ENCODE results near the gene LRMDA. TPM values are rescaled to one million over a fixed set of nuclear protein-coding genes. Genes with fewer than 3 reads are reported as not detected.

Gene LRMDA
- total and polyA plus RNA-seq, 2 donors (not counting 3 experiments of a cell fraction or from before 2014, with no cell fraction given) = 9.7 to 18.0 TPM

- no peak overlapping the region for H3K9ac ChIP-seq (replicated peaks; ENCODE audit: extremely low read depth, insufficient read depth, low read length)
- no peak overlapping the region for H3K4me3 ChIP-seq (replicated peaks in 1 of 3; ENCODE audit: insufficient read depth in 1 of 3, low read depth in 1 of 3, low read length in 3 of 3)
- DNase-seq (ENCODE audit: low read depth, low spot score) (no peak), FAIRE-seq (no peak)
- no peaks in the 10 kb centered on the region for H3K4me1 ChIP-seq (ENCODE audit: control insufficient read depth, extremely low read depth, insufficient read depth, low read length)
- BruUV-seq (replicated peaks) = no TSS peak
- dilution Hi-C loops (cut with MboI; ENCODE audit: extremely low pct_ligation_motif_present, low sequenced_read_pairs) = no loop called here
- no peaks in the 10 kb centered on the region for H3K9me1 ChIP-seq (replicated peaks; ENCODE audit: control insufficient read depth, extremely low read depth, insufficient read depth, low read length)
- H3K79me2 ChIP-seq (ENCODE audit: control insufficient read depth, insufficient read depth, low read length) = no peaks in the 10 kb centered on the region
- TF ChIP-seq MYC (IDR thresholded peaks at IDR 0.05; ENCODE audit: low read depth, low read length) (no peak), FOS (IDR thresholded peaks at IDR 0.05; ENCODE audit: borderline replicate concordance, insufficient read depth, low read length) (no peak), EZH2 (IDR thresholded peaks at IDR 0.05; ENCODE audit: borderline replicate concordance, low read depth, low read length, severe bottlenecking) (no peak), GATA2 (IDR thresholded peaks at IDR 0.05; ENCODE audit: insufficient read depth, insufficient read length, low read depth, low read length) (no peak), POLR2AphosphoS5 (IDR thresholded peaks at IDR 0.05; ENCODE audit: insufficient read depth, low read depth, low read length) (no peak)
- no peaks in the 10 kb centered on the region for H3K36me3 ChIP-seq (ENCODE audit: control insufficient read depth in 2 of 2, extremely low read depth in 1 of 2, insufficient read depth in 2 of 2, low read length in 2 of 2)
- ChIA-PET POLR2A (no interaction called here), CTCF (no interaction called here)
- no peak overlapping the region for H3K27ac ChIP-seq (ENCODE audit: insufficient read depth, low read depth, low read length)
- H4K20me1 ChIP-seq (replicated peaks; ENCODE audit: control insufficient read depth, extremely low read depth, insufficient read depth, low read length) = no peaks in the 10 kb centered on the region
- no peak overlapping the region for H2AFZ ChIP-seq (ENCODE audit: low read depth, low read length)
- H3K27me3 ChIP-seq (ENCODE audit: control insufficient read depth in 2 of 2, insufficient read depth in 2 of 2, low read length in 2 of 2) = no peaks in the 10 kb centered on the region
- intact Hi-C loops (cut with micrococcal nuclease) = no loop called here
- H3K4me2 ChIP-seq (ENCODE audit: insufficient read depth, low read length) = no peak overlapping the region
- no peaks in the 10 kb centered on the region for H3K9me3 ChIP-seq (replicated peaks; ENCODE audit: control insufficient read depth, insufficient read depth, low read length)
These were observed 397.0 kb downstream of the LRMDA start for GRCh38 chr10:75828413-75828812.

- no TSS peak for BruUV-seq (replicated peaks)
- Histone ChIP-seq H3K9me1 (replicated peaks; ENCODE audit: control insufficient read depth, extremely low read depth, insufficient read depth, low read length) (no peaks in the 10 kb centered on the region), H3K9me3 (replicated peaks; ENCODE audit: control insufficient read depth, insufficient read depth, low read length) (no peaks in the 10 kb centered on the region), H4K20me1 (replicated peaks; ENCODE audit: control insufficient read depth, extremely low read depth, insufficient read depth, low read length) (no peaks in the 10 kb centered on the region), H3K27ac (ENCODE audit: insufficient read depth, low read depth, low read length) (no peak overlapping the region), H3K27me3 (ENCODE audit: control insufficient read depth in 2 of 2, insufficient read depth in 2 of 2, low read length in 2 of 2) (no peaks in the 10 kb centered on the region), H3K9ac (replicated peaks; ENCODE audit: extremely low read depth, insufficient read depth, low read length) (no peak overlapping the region), H3K4me2 (ENCODE audit: insufficient read depth, low read length) (no peak overlapping the region), H3K4me3 (replicated peaks in 1 of 3; ENCODE audit: insufficient read depth in 1 of 3, low read depth in 1 of 3, low read length in 3 of 3) (no peak overlapping the region), H3K4me1 (ENCODE audit: control insufficient read depth, extremely low read depth, insufficient read depth, low read length) (no peaks in the 10 kb centered on the region), H3K79me2 (ENCODE audit: control insufficient read depth, insufficient read depth, low read length) (no peaks in the 10 kb centered on the region), H2AFZ (ENCODE audit: low read depth, low read length) (no peak overlapping the region), H3K36me3 (ENCODE audit: control insufficient read depth in 2 of 2, extremely low read depth in 1 of 2, insufficient read depth in 2 of 2, low read length in 2 of 2) (no peaks in the 10 kb centered on the region)
- dilution Hi-C loops (cut with MboI; ENCODE audit: extremely low pct_ligation_motif_present, low sequenced_read_pairs) = no loop called here
- intact Hi-C loops (cut with micrococcal nuclease) = no loop called here
- FAIRE-seq (no peak), DNase-seq (ENCODE audit: low read depth, low spot score) (no peak)
- TF ChIP-seq CTCF (IDR thresholded peaks at IDR 0.05; ENCODE audit: extremely low read depth in 1 of 2, insufficient read depth in 1 of 2, low read depth in 1 of 2, low read length in 2 of 2) (no peak), JUN (IDR thresholded peaks at IDR 0.05; ENCODE audit: borderline replicate concordance, insufficient read depth, insufficient read length, low read depth) (no peak), POLR2AphosphoS5 (IDR thresholded peaks at IDR 0.05; ENCODE audit: insufficient read depth, low read depth, low read length) (no peak), FOS (IDR thresholded peaks at IDR 0.05; ENCODE audit: borderline replicate concordance, insufficient read depth, low read length) (no peak), GATA2 (IDR thresholded peaks at IDR 0.05; ENCODE audit: insufficient read depth, insufficient read length, low read depth, low read length) (no peak), POLR2A (IDR thresholded peaks at IDR 0.05; ENCODE audit: low read depth, low read length) (no peak), MYC (IDR thresholded peaks at IDR 0.05; ENCODE audit: low read depth, low read length) (no peak), MAX (IDR thresholded peaks at IDR 0.05; ENCODE audit: insufficient read depth, insufficient read length) (no peak), EZH2 (IDR thresholded peaks at IDR 0.05; ENCODE audit: borderline replicate concordance, low read depth, low read length, severe bottlenecking) (no peak)
- ChIA-PET POLR2A (no interaction called here), CTCF (no interaction called here)
These were observed 404.6 kb downstream of the LRMDA start for GRCh38 chr10:75836064-75836463.
